Measurements from ENCODE around the gene RCE1.

The RCE1 gene

DNA sequence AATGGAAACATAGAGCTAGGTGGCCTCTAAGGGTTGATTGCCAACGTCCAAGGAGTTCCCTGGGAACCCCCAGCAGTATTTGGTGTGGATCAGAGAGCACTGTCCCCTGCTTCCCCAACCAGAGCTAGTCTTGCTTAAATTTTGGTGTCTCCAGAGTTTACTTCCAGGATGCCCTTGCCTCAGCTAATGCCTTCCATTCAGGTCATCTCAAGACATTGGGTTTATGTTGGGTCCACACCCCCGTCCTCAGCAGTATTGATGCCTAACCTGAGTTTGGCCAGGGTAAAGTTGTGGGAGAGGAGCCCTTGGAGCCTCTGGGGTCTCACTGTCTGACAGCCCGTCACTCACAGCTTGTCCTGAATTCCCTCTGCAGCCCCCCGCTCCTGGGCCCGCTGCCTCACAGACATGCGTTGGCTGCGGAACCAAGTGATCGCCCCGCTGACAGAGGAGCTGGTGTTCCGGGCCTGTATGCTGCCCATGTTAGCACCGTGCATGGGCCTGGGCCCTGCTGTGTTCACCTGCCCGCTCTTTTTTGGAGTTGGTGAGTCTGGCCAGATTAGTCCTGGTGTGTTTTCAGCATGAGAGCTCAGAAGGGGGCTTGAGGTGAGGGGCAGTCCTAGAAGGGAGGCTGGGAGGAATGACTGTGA, 1.4 kb downstream of the RCE1 start:
- DNase-seq (ENCODE audit: low read depth), result no peak

GRCh38 chr11:66845143-66845875, 2.1 kb downstream of the RCE1 start:
- DNase-seq (ENCODE audit: low read depth), result no peak

DNA sequence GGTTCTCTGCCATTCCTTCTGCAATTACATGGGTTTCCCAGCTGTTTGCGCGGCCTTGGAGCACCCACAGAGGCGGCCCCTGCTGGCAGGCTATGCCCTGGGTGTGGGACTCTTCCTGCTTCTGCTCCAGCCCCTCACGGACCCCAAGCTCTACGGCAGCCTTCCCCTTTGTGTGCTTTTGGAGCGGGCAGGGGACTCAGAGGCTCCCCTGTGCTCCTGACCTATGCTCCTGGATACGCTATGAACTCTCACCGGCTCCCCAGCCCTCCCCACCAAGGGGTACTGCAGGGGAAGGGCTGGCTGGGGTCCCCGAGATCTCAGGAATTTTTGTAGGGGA, 2.6 kb downstream of the RCE1 start:
- DNase-seq (ENCODE audit: low read depth), result no peak

GRCh38 chr11:66846671-66847091, 3.4 kb downstream of the RCE1 start:
- DNase-seq (ENCODE audit: low read depth), result peak; percentile 44

DNA sequence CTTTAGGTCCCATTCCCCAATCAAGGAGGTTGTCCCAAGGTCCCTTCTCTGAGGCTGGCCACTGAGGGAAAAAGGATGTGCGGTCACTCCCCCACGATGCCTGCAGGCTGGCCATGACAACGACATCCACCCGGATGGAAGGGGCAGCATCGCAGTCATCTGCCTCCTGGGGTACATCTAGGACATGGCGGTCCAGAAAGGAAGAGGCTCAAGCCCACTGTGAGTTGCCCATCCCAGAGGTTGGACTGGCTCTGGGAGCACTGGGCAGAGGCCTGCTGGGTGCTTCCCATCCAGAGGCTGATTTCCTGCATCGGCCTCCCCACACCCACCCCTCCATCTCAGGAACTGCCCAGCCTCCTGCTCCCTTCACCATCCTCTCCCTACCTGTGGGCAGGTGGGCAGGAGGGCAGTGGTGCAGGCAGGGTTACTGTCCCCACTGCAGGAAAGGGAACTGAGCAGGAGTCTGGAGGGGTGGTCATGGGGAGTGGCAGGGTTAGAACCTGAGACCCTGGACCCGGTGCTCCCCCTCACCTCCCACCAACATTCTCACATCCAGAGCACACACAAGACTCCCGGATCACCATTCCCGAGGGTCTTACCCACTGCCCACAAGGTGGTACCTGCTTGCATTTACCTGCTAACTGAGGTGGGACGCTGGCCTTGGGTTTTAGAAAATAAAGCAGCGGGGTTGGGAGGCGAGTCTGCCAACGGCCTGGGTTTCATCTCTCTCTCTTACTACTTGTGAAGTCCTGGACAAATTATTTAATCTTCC, 4.4 kb downstream of the RCE1 start:
- no peak for DNase-seq (ENCODE audit: low read depth)

- no peak for DNase-seq (ENCODE audit: low read depth)
Measured at GRCh38 chr11:66848671-66849500, 5.6 kb downstream of the RCE1 start.

DNA sequence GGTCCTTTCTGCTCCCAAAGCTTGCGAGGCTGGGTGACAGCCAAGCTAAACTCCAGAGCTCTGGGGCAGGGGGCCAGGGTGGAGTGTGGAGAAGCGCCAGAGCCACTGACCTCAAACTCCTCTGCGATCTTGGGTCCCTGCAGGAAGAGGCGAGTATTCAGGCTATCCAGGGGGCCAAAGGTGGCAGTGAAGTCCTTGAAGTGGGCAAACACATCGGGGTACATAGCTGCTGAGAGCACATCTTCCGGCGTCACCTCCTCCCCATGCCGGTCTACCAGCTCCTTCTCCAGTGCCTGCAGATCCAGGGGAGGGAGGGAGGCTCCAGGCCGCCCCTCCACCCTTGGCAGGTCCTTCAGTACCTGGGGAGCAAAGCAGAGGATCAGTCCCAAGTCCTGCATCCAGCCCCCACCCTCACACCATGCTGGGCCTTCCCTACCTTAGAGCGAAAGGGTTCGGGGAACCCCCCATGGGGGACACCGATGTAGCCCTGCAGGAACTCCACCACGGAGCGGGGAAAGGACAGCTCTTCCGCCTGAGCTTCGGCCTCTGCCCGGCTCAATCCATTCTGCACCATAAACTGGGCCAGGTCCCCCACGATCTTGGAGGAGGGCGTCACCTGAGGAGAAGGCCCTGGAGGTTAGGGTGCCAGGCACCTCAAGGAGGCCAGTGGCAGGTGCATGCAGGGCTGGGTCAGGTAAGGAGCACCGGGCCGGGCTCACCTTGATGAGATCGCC, 6.4 kb downstream of the RCE1 start:
- no peak for DNase-seq (ENCODE audit: low read depth)

DNA sequence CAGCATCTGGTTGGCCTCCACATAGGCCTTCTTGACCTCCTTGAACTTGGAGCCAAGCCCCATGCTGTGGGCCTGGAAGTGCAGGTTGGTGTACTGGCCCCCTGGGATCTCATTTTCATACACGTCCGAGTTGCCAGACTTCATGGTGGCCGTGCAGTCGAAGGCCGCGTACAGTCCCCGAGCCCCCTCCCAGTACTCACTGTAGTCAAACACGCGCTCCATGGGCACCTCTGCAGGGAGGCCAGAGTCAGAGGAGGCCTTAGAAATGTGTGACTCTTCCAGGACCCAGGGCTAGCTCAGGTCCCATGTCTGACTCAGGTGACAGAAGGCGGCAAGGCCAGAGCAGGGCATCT, 7.0 kb downstream of the RCE1 start:
- no peak for DNase-seq (ENCODE audit: low read depth)

DNA sequence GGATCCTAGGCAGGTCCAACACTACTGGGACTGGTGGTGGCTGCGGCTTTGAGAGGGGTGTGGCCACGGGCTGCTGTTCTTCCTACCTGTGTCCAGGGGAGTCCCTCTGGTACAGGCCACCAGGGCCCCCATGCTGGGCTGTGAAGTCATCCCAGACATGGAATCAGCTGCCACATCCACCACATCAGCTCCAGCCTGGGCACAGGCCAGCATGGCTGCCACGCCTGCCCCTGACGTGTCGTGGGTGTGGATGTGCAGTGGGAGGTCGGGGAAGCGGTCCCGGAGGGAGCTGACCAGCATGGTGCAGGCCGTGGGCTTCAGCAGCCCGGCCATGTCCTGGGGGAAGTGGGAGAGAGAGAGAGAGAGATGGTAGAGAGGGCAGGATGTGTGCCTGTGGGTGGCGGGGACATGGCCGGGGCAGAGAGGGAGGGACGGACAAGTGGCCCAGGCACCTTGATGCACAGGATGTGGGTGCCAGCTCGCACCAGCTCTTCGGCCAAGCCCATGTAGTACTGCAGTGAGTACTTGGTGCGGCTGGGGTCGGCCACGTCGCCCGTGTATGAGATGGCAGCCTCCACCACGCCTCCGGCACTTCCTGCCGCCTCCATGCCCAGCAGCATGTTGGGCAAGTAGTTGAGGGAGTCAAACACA, 7.5 kb downstream of the RCE1 start:
- no peak for DNase-seq (ENCODE audit: low read depth)

- DNase-seq (ENCODE audit: low read depth), result no peak
Measured at GRCh38 chr11:66851239-66851596, 8.0 kb downstream of the RCE1 start.

GRCh38 chr11:66851698-66852465, 8.6 kb downstream of the RCE1 start:
- DNase-seq (ENCODE audit: low read depth), result no peak

DNA sequence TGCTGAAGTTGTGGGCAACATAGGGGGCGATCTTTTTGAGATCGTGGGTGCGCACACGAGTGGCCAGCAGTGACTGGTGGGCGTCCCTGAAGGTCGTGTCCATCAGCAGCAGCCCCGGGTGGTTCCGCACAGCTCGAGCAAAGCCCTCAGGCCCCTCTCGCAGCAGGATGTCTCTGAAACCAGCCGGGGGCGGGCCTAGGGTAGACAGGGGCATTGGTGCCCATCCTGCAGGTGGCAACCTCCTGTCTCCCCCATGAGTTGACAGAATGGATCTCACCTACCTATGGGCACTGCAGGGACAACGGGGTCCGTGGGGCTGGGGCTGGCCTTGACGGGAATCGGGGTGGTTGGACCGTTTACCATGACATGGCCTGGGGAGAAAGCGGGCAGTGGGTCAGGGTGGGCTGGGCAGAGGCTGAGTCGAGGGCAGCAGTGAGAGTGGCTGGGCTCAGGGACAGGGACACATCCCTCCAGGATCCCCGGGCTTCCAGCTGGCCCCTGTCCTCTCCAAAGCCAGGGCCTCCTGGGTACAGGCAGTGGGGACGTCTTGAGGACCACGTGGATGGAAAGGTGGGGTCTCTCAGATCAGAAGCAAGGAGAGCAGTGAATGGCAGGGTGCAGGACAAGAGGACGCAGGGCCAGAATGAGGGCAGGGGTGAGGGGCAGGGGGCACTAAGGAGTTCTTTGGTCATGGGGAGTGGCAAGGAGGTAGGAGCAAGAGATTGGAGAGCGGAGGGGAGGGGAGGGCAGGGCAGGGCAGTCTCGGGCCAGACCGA, 9.4 kb downstream of the RCE1 start:
- no peak for DNase-seq (ENCODE audit: low read depth)

DNA sequence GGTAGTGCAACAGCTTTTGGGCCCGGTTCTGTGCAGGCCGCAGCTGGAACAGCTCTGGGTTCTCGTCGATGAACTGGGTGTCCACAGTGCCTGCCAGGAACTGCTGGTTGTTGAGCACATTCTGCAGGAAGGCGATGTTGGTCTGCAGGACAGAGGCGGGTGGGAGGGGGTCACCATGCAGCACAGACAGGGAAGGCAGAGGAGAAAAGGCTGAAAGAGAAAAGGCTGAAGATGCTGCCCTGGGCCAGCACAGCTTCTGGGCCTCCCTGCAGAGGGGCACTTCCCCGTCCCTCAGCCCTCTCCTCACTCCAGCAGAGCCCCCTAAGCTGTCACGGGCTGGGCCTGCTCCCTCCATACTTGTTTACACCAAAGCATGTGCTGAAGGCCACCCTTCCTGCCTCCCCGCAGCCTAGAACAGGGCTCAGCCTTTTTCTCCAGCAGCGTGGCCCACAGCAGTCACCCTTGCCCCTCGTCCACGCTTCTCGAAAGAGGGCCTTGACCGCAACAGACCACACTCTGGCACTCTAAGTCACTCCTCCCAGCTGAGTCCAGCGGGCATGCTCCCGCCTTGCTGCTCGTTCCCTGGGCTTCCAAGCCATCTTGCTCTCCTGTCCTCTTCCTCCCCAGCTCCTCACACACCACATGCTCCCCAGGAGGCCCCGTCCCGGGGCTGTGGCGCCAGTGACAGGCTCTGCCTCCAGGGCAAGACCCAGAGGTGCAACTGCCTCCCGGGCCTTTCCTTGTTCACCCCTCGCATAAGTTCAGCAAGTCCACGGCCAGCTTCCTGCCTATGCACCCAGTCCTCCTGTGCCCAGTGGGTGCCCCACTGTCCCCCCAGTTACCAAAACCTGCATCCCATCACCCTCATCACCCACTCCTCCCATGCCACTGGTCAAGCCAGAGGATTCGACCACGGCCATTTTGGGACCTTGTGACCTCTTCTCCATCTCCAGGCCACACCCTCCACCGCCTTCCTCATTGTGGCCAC, 10.3 kb downstream of the RCE1 start:
- no peak for DNase-seq (ENCODE audit: low read depth)

DNA sequence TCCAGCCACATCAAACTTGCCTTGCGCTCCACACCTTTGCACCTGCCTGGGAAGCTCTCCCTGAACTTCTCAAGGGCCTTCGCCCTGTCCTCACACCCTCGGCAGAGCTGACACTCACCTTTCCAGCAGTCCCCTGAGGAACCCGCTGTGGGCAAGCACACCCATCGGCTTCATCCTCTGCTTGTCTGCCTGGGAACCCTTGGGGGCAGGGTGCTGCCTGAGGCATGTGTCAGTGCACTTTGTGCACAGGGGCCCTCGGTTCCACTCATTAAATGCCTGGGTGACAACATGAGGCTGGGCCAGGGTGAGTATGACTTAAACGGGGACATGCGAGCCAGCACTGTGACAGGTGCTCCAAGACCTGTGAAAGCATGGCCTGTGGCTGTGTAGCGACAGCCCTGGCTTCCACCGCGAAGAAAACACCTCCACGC, 11.0 kb downstream of the RCE1 start:
- no peak for DNase-seq (ENCODE audit: low read depth)

GRCh38 chr11:66854729-66855211, 11.5 kb downstream of the RCE1 start:
- DNase-seq (ENCODE audit: low read depth), result no peak

DNA sequence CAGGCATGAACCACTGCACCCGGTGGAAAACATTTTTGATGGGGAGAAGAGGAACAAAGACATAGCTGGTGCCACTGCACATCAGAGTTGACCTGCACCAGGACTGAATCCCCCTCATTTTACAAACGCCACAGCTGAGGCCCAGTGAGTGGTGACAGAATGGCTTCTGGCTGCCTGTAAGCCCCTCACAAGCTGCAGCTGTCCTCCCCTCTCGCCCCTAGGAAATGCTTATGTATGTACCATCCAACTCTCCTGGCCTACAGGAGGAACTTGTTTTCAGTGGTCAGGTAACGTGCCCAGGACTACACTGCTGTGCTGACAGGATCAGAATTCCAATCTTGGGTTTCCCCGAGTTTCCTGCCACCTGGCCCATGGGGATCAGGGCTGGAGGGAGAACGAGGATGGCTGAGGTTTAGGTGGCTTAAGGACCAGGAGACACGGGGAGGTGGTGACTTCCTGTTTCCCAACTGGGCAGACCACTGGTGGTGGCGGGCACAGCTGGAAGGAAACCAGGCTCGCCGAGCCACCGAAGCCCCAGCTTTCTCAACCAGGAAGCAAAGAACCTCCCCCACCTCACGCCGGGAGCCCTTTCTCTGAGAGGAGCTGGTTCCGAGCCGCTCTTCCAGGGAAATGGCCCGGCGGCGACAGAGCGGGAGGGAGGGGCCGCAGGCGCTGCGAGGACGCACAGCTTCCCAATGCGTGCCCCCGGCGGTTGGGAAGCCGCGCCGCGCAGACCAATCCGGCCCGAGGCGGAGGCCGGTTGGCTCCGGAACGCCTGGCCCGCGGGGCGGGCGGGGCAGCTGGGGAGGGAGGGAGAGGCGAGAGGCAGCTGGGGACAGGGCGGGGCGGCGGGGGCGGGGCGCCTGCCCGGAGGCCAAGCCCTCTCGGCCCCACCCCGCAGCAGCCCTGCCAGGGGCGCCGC, 12.6 kb downstream of the RCE1 start:
- peak; percentile 93 for DNase-seq (ENCODE audit: low read depth)

Data from fibroblast of gingiva (primary cell).